NCI-H345 (cell line): ENCODE results near the gene CACNA2D2.

ENCODE experiments used
- DNase-seq: peaks from one replicate; lab custom pipeline; 2025; lab: John Stamatoyannopoulos, UW

CACNA2D2 gene

DNA sequence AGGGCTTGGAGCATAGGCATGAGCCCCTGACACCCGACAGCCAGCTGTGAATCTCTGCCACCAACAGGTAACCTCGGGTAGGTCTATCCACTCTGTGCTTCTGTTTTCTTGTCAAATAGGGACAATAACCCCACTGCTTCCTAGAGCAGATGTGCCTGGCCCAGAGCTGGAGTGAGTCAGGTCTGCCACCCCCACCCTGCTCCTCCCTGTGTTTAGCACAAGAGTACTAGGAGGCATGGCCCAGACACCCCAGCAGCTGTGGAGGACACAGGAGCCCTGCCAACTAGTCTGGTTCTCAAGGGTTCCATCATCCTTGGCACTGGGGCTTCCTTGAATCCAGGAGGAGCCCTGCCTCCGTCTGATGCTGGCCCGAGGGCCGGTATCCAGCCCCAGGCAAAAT, 110.4 kb downstream of the CACNA2D2 start:
- DNase-seq, result no peak

DNA sequence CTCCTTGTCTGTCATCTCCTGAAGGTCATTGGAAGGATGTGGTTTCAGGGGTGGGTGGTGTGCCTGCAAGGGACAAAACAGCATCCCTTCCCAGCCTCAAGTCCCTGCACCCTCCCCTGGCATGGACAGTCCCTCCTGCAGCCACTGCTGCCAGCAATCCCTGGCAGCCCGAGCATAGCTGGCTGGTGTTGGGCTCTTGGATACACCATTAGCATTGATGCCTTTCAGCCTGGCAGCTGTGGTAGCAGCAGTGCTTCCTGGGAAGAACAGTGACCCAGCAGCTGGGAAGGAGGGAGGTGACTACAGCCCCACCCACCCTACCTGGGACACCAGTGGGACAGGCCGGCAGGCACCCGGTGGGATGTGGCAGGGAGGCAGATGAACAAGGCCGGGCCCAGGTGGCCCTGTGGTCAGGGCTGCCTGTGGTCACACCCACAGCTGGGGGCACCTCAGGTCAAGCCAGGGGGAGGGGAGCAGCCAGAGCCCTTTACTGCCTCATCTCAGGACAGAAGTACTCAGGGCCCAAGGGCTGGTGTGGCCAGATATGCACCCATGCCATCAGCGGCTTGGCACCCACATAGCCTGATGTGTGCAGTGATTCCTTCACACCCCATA, 111.2 kb downstream of the CACNA2D2 start:
- DNase-seq, result no peak

DNA sequence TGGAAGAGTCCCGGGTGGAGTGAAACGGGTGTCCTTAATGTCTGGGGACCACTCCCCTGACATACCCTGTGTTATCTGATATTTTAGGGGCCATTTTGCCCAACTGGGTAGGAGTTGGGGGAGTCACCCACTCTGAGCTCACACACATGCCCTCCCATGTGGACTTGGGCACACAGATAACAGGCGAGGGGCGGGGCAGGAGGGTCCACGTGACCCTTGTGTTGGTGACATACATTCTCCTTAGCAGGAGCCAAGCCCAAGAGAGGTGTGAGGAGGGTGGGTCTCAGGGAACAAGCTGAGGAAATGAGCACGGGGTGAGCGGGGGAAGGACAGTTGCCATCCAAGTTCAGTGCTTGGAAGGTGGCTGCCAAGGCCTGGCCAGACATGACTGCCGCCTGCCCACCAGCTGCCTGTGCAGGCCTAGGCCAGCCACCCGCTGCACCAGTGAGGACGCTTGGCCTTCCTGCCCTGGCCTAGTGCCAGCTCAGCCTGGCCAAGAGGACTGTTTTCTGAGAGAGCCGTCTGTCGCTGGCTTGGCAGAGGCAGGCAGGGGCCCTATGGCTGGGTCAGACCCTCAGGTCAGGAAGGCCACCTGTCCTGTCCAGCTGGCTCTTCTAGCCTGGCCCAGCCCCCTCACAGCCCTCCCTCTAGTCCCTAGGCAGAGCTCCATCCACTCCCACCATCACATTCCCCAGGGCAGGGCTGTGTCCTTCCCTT, 112.8 kb downstream of the CACNA2D2 start:
- no peak for DNase-seq

DNA sequence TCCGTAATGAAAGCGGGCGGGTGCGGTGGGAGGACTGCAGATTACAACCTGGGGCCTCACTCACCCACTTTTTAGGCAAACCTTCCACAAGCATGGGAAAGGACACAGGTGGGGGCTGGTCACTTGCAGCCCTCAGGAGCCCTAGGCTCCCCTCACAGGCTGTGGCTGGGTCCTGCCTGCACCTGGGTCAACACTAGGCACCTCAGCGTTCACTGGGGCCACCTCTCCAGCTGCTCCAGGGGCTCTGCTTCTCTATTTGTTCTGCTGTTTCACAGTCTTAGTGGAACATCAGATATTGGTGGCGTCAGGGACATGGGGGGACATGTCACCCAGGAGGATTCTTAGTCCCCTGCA, 114.0 kb downstream of the CACNA2D2 start:
- DNase-seq, result no peak

DNA sequence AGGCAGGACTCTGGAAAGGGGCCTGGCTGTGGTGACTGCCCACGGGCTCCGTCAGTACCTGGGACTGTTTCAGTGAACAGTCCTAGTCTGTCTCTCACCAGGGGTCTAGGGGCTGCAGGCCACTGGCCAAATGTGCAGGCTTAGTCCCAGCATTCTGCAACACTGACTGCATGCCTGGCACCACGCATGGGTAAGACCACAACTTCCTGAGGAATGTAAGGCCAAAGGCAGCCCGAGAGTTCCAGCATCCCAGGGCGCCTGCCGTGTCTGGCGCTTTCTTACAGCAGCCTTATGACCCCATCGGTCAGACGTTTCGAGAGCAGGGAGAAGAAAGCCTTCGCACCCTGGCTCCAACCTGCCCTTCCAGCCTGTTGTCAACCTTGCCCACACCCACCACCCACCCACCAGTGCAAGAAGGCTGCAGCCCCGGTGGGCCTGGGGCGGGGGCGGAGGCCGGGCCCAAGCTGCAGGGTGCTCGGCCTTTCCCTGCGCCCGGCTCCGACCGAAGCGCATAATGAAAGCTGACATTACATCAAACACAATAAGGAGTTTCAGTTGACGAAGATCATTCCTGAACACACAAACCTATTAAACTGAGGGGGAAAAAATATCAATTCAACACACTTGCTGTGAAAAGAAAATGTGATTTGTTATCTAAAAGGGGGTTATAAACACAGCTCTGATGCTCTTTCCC, 114.6 kb downstream of the CACNA2D2 start:
- no peak for DNase-seq

DNA sequence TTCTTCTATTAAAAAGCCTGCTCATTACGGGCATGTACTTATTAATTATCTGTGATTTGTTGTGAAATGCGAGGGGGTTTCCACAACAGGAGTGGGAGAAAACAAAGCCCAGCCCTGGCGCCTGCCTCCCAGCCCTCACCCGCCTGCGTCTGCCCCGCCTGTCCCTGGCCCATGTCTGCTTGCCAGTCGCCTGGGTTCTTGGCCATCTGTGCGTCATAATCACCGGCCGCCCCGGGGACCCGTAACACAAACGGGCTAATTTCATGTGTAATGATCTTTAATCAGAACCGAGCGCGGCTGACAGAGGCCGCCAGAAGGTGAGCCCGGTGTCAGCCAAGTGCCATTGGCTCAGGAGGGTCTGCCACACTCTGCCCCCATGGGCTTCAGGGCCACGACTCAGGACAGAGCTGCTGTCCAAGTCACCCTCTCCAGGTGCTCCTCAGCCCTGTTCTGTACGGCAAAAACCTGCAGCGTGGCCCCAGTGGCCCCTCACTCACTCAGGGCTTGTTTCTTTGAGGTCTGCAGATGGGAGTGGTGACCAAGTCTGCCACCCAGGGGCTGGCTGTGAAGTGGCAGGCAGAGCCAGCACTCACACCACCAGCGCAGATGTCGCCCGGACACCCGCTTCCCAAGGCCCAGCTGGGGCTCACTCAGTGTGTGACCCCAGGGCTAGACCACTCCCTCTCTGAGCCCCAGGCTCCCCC, 115.3 kb downstream of the CACNA2D2 start:
- no peak for DNase-seq

DNA sequence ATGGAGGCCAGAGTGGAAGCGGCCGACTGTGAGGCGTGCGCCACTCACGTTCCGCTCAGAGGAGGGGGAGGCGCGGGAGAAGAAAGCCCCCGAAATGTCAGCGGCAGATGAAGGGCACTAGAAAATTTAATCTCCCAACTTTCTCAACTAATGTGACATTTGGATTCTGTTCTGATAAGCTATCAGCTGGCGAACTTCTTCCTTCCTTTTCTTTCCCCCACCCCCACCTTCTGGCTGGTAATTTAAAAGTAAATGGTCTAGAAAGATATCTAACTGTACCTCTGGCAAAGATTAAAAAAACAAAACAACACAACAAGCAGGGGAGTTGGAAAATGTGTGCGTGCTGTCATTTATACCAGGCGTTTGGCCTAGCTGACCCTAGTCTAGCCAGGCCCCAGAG, 117.7 kb downstream of the CACNA2D2 start:
- no peak for DNase-seq

DNA sequence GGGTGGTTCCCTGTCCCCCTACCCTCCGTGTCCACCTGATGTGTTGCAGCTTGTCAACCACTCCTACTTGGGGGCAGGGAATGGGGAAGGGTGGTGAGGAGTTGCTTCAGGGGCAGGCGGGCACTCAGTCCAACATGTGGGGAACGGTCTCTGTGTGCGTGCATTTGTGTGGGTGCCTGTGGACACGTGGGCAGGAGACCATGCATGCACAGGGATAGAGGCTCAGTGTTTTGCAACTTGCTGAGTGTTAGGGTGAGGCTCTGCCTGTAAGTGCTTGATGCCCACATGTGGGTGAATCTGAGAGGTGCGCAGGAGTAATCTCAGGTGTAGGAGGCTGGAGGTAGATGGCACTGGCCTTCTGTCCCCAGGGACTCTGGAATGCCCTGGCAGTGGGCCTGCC, 119.7 kb downstream of the CACNA2D2 start:
- DNase-seq, result no peak

DNA sequence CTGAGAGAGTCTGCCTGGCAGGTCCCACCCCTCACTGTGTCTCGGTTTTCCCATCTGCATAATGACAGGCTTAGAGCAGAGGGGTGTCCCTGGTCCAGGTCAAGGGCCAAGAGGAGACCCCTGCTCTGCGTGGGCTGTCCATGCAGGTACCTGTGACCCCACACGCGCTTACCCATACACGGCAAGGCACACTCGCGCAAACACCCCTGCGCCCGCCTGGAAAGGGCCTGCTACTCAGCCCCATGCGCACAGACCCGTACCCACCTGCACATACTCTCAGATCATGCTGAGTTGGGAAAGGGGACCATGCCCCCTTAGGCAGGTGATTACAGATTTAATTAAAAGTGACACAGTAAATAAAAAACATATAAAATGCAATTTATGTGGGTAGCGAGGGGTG, 120.7 kb downstream of the CACNA2D2 start:
- DNase-seq, result no peak

DNA sequence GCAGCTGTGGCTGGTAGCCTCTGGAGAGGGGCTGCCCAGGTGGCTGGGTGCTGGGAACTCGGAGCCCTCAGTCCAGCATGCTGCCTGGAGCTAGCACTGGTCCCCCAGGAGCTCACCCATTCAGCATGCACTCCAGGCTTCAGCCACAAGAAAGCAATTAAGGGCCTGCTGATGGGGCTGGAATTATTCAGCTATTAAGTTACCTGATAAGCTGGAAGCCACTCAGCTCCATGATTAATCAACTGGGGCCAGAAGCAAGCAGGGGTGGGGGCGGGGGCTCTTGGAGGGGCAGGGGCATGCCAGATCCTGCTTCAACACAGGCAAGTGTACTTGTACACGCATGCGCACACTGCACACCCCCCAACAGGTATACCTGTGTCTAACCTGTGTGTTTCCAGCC, 122.1 kb downstream of the CACNA2D2 start:
- no peak for DNase-seq

DNA sequence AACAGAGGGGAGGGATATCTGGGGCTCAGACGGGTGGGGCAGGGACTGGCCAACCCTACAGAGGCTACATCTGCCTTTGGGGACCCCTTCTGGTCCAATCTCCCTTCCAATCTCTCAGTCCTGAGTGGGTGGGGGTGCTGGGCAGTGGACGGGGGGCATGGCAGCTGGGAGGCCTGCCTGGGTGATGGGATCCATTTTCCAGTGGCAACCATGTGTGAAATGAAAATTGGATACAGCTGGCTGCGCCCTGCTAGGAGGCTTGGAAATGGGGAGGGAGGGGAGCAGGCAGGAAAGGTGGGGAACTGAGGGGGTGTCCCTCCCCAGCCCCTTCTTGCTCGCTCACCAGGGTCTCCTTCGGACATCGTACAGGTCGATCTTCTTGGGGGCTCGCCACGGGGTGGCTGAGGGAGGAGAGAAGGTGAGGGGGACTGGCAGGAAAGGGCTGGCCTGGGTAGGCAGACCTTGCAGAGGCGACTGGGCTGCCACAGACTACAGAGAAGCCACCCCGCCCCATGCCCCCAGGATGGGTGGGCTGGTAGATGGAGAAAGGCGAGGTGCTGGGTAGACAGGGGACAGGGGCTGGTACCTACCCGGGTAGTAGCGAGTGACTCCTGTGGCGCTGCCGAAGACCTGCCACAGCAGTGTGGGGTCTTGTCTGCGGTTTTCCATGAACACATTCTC, 122.9 kb downstream of the CACNA2D2 start:
- no peak for DNase-seq

DNA sequence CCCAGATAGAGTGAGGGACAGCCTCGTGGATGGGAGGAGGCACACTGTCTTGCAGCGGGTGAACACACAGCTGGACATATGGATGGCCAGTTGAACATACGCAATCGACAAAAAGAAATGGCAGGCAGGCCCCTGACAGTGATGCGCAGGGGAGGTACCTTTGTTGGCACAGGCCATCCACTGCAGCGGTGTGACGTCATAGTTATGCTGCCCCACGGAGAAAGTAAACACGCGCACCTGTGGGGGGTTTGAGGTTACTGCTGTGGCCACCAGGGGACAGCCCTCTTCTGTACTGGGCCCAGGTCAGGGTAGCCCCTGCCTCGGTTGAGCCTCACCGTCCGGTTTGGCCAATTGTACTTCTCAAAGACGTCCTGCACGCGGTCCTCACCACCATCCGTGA, 124.7 kb downstream of the CACNA2D2 start:
- no peak for DNase-seq

DNA sequence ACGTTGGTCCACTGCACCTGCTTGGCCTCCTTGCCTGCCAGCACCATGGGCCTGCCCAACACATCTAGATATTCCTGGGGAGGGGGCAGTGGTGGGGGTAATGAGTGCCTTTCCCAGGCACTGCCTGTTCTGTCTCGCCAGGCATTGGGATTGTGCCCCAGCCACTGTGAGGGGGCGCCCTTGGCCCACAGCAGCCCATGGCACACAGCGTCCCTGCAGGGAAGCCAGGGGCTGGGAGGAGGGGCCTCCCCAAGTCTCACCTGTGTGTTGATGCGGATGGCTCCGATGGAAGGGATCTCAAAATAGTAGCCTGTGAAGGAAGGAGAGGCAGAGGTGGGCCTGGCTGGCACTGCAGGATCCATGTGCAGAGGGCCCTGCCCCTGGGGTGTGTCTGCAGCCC, 125.4 kb downstream of the CACNA2D2 start:
- DNase-seq, result no peak

DNA sequence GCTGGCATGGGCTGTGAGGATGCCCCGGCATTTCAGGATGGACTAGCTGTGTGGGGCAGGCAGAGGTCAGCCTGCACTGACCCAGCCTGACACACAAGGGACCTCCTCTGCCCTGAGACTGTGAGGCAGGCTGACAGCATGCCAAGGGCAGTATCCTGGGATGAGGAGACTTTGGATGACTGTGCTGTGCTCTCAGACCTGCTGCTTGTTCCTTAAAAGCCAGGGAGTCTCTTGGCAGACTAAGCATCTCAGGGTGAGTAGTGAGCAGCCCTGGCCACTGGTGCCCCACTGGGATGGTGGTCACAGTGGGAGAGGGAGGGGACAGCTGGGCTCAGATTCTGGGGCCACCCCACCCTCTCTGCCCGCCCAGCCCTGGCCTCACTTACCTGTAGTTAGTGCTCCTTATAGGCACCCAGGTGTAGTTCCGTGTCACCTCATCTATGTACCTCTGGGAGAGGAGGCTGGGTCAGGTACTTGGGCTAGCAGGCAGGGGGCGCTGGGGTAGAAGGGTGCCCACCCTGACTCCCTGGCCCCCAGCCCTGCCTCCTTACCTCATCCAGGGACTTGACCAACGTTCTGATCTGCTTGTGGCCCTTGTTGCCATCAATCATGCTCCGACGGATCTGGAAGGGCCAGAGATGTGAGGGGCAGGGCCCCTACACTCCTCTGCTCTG, 128.0 kb downstream of the CACNA2D2 start:
- DNase-seq, result no peak

DNA sequence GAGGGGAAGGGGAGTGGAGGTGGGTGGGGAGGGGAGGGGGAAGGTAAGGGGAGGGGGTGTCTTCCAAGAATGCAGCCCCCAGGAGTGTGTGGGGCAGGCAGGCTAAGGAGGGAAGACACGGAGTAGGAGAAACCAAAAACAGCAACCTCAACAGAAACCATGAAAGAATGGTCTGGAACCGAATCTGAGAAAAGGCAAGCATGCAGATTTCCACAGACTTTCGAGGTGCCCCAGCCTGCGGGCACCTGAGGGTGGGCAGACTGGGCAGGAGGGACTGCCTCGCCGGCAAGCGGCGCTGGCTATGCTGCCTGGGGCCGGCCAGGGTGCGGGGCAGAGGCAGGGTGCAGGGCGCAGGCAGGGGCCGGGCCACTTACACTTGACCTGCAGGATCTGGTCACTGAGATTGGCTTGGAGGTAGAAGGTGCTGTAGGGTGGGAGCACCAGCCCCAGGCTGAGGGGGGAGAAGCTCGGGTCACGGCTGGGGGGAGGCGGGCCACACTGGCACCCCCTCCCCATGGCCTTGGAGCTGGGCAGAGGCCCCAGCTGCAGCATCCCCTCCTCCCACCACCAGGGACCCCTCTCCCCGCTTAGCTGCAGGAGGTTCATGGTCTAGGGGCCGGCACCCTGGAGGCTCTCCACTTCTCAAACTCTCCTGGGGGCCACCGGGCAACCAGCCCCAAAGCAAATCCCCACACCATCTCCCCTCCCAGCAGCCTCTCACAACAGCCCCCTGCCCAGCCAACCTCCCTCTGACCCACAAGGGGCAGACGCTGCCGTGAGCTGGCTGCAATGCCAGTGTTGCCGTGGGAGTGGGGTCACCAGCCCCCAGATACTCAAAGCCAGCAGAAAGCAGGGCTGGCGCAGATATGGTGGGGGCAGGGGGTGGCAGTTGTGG, 128.8 kb downstream of the CACNA2D2 start:
- DNase-seq, result no peak

DNA sequence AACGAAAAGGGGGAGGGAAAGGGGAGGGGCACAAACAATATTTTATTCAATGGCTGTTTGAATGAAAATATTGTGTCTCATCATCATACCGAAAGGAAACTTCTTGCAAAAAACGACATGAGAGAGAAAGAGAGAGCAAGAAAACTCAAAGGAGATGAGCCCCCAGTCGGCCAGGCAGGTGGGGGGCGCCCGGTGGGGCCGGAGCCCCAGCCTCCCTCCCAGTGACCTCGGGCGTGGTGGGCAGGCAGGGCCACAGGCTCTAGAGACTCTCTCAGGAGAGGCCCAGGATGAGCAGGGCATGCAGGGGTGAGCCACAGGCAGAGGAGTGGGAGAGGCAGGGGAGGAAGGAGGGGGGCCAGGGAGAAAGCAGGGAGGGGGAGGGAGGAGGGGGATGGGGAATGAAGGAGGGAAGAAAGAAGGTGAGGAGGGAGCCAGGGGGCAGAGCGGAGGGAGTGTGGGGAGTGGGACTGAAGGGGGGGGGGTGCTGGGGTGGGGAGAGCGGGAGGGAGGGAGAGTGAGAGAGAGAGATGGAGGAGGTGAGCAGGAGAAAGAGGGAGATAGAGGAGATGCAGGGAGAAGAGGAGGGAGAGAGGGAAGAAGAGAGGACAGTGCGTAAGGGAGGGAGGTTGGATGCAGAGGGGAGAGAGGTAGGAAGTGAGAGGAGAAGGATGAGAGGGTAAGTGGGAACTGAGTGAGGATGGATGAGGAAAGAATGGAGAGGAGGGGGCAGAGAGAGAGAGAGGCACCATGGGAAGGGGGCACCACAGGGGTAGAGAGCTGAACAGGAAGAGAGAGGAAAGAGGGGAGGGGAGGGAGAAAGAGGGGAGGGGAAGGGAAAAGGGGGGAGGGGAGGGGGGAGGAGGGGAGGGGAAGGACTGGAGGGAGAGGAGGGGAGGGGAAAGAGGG, 130.0 kb downstream of the CACNA2D2 start:
- no peak for DNase-seq

DNA sequence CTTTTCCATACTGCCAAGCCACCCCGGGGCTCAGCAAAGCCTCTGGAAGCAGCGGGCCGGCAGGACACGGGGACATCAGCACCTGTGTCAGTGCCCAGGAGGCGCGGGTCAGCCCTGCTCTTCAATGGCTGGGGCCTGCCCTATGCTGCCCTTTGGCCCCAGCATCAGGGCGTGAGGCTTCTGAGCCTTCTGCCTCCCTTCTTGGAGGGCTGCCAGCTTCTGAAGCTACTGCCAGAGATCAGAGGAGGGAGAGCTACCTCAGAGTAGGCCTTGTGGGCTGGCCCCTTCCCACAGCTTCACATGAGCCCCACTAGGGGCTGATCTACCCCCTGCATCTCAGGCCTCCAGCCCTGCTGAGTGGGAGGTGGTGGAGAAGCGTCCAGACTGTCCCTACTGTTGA, 131.1 kb downstream of the CACNA2D2 start:
- DNase-seq, result no peak

DNA sequence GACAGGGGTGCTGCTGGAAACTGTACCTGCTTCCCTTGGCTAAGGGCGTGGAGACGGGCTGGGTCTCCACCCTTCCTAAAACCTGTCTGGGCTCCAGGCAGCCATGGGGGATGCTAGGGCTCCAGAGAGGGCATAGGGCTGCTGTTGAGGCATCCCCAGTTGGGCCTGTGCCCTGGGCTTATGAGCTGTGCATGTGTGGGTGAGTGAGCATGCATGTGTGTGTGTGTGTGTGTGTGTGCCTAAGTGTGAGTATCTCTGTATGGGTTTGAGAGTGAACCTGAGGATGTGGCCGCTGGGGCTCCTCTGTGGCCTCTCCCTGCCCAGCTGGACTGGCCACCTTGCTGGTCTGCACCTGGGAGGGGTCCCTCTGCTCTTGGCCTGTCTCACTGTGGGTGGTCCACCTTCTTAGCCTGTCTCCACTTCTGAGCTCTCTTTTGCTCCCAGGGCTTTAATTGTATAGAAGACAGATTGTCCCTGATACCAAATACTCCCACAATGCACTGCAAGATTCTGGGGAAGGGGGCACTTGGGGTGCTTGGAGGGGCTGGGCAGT, 132.2 kb downstream of the CACNA2D2 start:
- DNase-seq, result no peak

DNA sequence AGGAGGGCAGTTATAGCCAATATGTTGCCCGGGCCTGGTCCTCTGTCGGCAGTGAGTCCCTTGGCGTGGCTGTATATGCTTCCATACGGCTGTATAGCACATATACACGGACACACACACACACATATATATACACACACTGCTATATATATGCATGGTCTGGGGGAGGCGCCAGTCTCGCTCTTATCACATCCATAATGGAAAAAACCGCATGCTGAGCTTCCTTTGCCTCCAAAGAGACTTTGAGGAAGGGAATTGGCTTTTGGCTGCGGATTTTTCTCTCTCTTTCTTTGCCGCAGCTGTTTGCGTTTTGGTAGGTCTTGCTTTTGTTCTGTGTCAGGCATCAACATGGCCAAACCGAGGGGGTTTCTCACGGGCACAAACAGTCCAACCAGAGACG, 132.8 kb downstream of the CACNA2D2 start:
- no peak for DNase-seq
